Stimulated activated CD4-positive, alpha-beta T cell treated with anti-CD3 and anti-CD28 coated beads, Interleukin-2, amount 100 ng/mL, for 24 hours (primary cell): ENCODE data around the gene YBEY.
A peak's percentile ranks its signal among the peaks of the same experiment; 100 is the strongest.
"Not testable (repeated sequence)": the region's sequence is repeated elsewhere in the genome, so short reads cannot be mapped to it uniquely, and the experiment has no call there.

Source experiments
- DNase-seq, 2 donors: peaks; one replicate each; pipeline ENCODE4 v3.0.0-alpha.2; 2020

YBEY gene

DNA sequence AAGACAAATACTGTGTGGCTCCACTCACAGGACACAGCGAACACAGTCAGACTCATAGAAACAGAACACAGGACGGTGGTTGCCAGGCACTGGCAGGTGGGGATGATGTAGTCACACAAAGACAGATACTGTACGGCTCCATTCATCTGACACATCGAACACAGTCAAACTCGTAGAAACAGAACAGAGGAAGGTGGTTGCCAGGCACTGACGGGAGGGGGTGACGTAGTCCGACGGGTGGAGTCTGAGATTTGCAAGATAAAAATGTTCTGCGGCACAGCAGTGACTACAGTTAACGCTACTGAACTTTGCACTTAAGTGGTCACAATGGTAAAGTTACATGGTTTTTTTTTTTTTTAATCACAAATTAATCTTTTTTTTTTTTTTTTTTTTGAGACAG lies 18.8 kb downstream of the YBEY start:
- no peak for DNase-seq

- no peak for DNase-seq
Observed at GRCh38 chr21:46307625-46308024, 21.5 kb downstream of the YBEY start.

GRCh38 chr21:46308431-46308830 lies 22.3 kb downstream of the YBEY start:
- DNase-seq = no peak

DNA sequence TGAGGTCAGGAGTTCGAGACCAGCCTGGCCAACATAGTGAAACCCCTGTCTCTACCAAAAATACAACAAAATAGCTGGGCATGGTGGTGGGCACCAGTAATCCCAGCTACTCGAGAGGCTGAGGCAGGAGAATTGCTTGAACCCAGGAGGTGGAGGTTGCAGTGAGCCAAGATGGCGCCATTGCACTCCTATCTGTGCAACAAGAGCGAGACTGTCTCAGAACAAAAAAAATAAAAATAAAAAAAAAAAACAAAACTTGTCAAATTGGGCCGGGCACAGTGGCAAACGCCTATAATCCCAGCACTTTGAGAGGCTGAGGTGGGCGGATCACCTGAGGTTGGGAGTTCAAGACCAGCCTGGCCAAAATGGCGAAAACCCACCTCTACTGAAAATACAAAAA lies 24.1 kb downstream of the YBEY start:
- DNase-seq = not testable (repeated sequence)

DNA sequence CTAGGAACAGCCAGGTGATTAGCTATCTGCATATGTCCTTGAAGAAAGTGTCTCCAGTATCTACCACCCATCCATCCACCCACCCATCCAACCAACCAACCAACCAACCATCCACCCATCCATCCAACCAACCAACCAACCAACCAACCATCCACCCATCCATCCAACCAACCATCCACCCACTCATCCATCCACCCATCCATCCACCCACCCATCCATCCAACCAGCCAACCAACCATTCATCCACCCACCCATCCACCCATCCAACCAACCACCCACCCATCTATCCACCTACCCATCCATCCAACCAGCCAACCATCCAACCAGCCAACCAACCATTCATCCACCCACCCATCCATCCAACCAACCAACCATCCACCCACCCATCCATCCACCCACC lies 25.4 kb downstream of the YBEY start:
- no peak for DNase-seq

DNA sequence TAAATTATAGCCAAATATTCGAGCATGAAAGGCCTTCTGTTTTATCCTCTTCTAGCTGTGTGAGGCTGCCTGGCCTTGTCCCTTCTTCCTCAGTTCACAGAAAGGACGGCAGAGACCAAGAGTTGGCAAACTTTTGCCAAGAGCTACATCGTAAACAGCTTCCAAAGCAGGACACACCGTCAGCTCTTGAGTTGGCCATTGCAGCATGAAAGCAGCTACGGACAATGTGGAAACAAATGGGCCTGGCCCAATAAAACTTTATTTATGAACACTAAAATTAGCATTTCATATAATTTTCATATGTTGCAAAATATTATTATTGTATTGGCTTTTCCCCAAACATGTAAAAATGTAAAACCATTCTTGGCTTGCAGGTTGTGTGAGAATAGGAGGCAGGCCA lies 26.8 kb downstream of the YBEY start:
- no peak for DNase-seq

DNA sequence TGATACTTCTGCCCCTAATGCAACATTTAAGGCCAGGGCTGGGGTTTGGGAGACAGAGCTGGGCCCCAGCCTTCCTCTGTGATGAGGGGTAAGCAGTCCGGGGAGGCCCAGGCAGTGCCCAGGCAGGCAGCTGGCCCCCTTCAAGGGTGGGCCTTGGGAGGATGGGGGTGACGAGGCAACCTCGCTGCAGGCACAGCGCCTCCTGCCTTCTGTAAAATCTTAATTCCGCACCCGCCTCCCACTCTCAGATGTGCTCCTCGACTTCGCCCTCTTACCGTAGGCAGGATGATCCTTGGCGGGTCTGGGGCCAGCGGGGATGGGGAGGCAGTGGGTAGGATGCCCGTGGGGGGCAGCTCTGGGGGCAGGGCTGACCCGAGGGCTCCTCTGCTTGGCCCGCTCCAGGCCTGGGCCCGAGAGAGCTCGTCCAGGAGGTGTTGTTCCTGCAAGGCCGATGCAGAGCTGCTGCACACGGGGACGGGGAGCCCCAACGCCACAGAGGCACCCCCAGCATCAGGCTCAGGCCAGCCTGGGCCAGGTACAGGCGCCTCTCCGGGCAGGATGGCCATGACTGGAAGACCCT lies 28.4 kb downstream of the YBEY start:
- no peak for DNase-seq

DNA sequence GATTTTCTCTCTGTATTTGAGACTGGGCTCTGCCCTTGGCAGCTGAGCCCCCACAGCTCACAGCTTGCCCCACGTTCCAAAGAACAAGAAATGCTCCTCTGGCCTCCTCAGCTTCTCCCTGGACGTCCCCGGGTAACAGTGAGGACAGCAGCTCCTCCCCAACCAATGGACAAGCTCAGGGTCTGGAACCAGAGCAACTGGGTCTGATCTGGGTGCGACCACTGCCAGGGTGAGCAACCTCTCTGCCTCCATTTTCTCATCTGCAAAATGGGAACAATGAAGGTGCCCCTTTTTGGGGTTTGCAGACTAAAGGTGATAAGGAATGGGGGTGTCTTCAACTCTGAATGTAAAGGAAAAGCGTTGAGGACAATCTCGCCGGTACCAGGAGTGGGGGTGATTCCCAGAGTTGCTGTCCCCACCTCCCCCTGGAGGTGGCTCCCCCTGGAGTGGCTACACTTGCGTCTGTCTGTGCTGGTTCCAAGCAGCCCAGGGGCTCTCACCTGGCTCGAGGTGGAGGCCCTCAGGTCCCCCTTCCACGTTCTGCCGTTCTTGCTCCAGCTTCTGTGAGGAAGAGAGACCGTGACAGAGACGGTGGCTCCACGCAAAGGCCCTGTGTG lies 30.7 kb downstream of the YBEY start:
- no peak for DNase-seq

- no peak for DNase-seq
Observed at GRCh38 chr21:46317710-46318463, 31.7 kb downstream of the YBEY start.

GRCh38 chr21:46318464-46318845 lies 32.3 kb downstream of the YBEY start:
- DNase-seq = no peak

DNA sequence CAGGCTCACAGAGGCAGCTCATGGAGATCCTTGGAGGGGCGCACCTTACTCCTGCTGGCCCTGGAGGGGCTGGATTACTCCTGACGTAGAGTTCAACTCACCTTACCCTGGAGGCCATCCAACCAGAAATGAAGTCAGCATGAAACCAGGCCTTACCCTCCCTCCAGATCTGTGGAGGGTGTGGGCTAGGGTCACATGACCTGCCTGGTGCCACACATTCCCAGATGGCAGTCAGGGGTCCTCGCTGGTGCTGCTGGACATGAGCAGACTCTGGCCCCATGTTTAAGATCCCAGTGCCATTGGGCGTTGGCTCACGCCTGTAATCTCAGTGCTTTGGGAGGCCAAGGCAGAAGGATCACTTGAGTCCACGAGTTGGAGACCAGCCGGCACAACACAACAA lies 33.0 kb downstream of the YBEY start:
- DNase-seq = no peak

GRCh38 chr21:46320331-46320801 lies 34.2 kb downstream of the YBEY start:
- DNase-seq = no peak

DNA sequence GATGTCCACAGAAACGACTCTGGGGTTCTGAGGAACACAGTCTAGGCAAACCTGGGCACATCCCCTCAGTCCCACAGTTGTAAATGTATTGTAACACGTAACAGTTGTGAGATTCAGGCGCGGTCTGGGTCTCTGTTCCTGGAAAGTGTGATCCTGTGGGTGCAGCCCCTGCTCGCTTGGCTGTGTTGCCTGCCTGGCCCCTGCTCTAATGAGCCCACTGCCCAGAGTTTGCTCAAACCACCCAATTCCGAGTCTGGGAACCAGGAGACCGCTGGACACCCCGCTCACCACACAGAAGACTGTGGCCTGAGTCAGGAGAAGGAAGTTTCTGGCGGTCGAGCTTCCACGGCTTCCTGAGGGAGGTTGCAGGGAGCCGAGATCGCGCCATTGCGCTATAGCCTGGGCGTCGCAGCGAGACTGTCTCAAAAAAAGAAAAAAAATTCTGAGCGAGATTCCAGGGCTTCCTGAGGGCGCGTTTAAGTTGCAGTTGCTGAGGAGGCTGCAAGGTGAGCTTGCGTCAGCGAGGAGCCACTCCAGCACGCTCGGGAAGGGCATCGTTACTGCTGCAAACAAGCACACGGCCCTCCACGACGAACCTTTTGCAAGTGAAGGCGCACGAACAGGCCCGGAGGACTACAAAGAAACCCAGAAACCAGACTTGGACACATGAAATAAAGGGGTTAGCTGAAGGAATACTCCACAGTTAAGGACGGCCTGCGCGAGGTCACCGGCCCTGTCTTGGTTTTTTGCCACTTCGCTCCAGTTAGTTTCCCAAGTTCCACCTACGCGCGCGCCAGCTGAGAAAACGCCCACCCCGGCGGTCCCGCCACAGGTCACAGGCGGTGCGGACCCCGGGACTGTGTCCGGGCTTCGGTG lies 36.4 kb downstream of the YBEY start:
- DNase-seq = peak; percentile 22 to 38

DNA sequence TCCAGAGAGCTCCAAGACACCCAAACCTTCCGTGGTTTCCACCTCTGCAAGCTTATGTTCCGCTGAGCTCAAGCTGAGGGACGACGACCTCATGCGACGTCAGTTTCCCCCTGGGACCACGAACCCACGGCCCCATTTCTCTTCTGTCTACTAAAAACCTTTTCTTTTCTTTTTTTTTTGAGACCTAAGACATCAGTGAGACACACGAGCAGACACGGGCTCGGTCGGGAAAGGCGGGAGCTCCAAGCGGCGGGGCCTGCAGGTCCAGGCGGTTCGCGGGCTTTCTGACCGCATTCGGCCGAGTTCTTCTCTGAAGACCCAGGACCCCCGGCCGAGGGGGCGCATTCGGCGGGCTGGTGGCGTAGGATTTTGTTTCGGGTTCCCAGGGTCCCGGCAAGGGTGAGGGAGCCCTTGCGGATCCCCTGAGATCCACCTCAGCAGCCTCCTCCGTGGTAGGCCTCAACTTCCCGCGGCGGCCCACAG lies 37.1 kb downstream of the YBEY start:
- DNase-seq = peak; percentile 20 to 40

DNA sequence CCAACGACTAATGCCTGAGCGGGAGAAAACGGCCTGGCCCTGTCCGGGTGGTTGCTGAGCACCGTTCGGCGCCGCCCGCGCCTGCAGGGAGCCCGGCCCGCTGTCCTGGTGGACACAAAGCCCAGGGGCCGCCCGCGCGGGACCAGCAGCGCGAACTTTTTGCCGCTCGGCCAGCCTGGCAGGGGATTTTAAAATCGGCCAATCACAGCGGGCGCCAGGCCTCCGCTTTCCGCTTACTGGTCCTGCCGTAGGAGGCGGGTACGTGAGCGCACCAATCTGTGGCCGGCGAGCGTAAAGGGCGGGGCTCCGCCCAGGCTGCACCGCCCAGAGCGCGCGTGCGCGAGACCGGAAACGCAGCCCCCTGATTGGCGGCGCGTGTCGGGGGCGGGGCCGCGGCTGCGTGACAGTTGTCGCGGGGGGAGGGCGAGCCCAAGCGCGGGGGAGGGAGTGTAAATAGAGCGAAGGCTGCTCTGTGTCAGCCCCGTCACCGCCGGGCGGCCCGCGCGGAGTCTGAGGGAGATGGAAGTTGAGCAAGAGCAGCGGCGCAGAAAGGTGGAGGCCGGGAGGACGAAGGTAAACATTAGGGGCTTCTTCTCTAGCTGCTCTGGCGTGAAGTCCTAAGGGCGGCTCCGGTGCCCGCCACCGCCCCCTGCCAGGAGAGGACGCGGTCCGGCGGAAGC lies 37.7 kb downstream of the YBEY start, which contains the start of the genes C21orf58 and PCNT:
TSS of gene C21orf58 (minus strand) at position 161 of the 680 bp plus-strand sequence. CDS start 1,132 bp downstream, outside the sequence.
TSS of gene PCNT (plus strand) at position 447 of the 680 bp plus-strand sequence. CDS start at position 520, 73 bp downstream.
- DNase-seq = peak; percentile 97

- DNase-seq = peak; percentile 88 to 90
Observed at GRCh38 chr21:46324390-46325072, 38.4 kb downstream of the YBEY start.

DNA sequence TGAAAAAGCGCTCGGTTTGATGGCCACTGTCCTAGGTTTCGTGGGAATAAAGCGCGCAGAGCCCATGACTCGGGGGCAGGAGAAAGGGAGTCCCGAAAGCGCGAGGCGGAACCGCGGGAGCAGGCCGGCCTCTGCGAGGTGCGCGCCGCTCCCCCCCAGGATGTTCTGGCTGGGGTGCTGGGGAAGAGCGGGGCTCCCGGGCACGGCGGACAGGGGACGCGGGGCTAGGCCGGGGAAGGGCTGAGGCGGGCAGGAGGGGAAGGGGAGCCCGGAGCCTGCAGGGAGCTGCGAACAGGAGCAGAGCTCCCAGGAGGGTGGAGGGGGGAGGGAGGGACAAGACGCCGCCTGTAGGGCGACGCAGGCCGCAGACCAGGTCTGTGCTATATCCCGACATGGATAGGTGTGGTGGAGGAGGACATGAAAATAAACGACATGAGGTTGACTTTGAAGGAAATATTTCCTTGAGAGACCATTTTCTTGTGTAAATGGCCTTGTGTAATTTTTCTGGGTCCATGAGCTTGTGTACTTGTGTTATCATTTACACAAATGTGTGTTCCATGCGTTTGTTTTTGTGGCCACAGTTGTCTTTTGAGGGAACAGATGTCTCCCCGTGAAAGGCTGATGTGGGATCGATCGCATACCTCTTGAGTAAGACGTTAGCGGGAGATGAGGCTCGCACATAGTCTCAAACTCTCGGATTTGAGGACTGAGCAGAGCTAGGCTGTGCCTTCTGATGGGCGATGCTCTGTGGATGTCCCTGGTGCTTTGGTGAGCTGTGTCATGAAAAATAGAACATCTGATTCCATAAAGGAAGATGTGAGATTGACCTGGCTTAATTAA lies 39.2 kb downstream of the YBEY start:
- peak; percentile 46 to 48 for DNase-seq

DNA sequence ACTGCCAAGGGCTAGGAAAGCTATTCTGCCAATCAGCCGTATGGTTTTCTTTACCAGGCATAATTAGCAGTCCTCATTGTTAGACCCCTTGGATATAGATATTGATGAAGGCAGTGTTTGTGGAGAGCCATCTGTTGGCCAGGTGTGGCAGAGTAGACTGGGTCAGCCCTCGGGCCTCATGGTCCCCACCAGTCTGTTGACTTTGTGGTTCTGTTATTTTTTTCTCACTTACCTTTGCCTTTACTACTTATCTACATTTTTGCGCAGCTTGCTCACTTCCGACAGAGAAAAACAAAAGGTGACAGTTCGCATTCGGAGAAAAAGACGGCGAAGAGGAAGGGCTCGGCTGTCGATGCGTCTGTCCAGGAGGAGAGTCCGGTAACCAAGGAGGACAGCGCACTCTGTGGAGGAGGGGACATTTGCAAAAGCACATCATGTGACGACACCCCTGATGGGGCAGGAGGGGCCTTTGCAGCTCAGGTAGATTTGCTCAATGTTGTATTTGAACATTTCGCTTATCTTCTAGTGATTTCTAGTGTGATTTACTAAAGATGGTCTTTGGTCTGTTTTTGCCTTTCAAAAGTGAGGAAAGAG lies 40.1 kb downstream of the YBEY start:
- DNase-seq = no peak

DNA sequence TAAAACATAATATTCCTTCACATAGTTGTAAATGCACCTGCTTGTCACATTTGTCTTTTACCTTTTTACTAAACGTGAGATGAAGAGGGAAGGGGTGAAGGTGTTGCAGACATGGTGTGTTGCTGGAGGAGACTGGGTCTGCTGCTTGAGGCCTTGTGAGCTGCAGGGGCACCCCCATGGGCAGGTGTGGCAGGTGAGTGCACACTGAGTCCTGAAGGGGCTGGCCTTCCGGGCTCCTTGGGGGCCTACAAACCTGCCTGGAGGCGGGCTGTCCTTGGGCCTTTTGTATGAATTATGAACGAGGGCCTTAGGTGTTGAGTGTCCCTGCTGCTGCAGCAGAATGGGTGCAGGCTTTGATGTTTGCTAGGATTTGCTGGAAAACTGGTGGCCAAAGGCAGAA lies 41.6 kb downstream of the YBEY start:
- DNase-seq = no peak

- DNase-seq = no peak
Observed at GRCh38 chr21:46328151-46328550, 42.0 kb downstream of the YBEY start.
